ENCODE measurements around the gene TMEM204. TPM values are rescaled to one million over a fixed set of nuclear protein-coding genes. Genes with fewer than 3 reads are reported as not detected.

The TMEM204 gene
- total RNA-seq, 5 donors from 2014 or later (not counting 1 experiment from before 2014, with no cell fraction given), result 33.1 to 158 (median 115) TPM

DNA sequence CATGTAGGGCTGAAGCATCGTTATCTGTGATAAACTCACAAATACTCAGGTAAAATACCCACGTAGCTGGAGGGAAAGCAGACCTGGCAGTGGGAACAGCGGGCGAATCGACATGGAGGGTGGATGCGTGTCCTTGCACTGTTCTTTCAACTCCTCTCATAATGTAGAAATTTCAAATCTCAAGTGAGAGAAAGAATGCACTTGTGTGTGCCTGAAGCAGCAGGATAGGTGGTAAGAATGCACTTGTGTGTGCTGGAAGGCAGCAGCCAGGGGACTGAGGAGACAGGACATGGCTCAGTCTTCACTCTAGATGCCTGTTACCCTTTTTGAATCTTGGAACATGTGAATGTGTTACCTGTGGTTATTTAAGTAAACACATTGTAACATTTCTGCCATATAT is 68.0 kb downstream of the TMEM204 start:
- DNase-seq, result no peak
- no peak overlapping the region for H3K4me3 Mint-ChIP-seq
- no peak overlapping the region for H3K4me3 ChIP-seq (ENCODE audit: control insufficient read depth in 1 of 2, extremely low read depth in 1 of 2, low read length in 1 of 2)
- H3K27me3 ChIP-seq (replicated peaks in 1 of 2; ENCODE audit: control insufficient read depth in 2 of 2, extremely low read depth in 1 of 2, insufficient read depth in 2 of 2, low read length in 1 of 2), result no peaks in the 10 kb centered on the region
- H3K9me3 ChIP-seq, result no peaks in the 10 kb centered on the region
- H3K4me1 Mint-ChIP-seq, result no peaks in the 10 kb centered on the region
- H3K27ac ChIP-seq (ENCODE audit: low read length), result no peak overlapping the region
- no peak for ATAC-seq (replicated peaks in 1 of 4)
- ChIA-PET POLR2A (no interaction called here), CTCF (no interaction called here)
- H3K36me3 ChIP-seq (ENCODE audit: control insufficient read depth in 2 of 2, extremely low read depth in 1 of 2, insufficient read depth in 1 of 2, low read length in 1 of 2), result no peaks in the 10 kb centered on the region
- no peaks in the 10 kb centered on the region for H3K4me1 ChIP-seq (ENCODE audit: control insufficient read depth in 1 of 2, extremely low read depth in 1 of 2, insufficient read depth in 2 of 2, low read length in 2 of 2)
- peaks cover 5% of the 10 kb centered on the region for H3K36me3 Mint-ChIP-seq
- no peaks in the 10 kb centered on the region for H3K27me3 Mint-ChIP-seq
- no peaks in the 10 kb centered on the region for H3K9me3 Mint-ChIP-seq
- 100% methylated on average over 1 of the region's 6 CpGs for whole genome bisulfite sequencing (ENCODE audit: insufficient coverage)
- H3K27ac Mint-ChIP-seq, result no peak overlapping the region

DNA sequence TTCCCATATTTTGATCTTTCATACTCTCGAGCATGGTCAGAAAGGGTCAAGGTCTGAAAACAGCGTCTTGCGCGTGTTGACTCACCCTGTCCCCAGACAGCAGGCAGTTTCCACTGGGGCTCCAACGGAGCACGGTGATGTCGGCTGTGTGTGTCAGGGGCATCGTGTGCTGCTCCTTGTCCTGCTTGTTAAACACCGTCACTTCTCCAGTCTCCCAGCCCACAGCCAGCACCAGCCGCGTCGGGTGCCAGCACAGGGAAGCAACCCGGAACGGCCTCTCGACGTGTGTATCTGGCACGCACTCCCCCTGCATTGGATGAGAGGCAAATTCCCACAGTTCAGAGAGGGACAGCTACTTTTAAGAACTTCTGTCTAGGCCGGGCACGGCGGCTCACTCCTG is 68.8 kb downstream of the TMEM204 start:
- H3K9me3 Mint-ChIP-seq, result no peaks in the 10 kb centered on the region
- no peaks in the 10 kb centered on the region for H3K27me3 Mint-ChIP-seq
- DNase-seq, result no peak
- no peak for ATAC-seq (replicated peaks in 1 of 4)
- H3K4me1 Mint-ChIP-seq, result no peaks in the 10 kb centered on the region
- Histone ChIP-seq H3K4me1 (ENCODE audit: control insufficient read depth in 1 of 2, extremely low read depth in 1 of 2, insufficient read depth in 2 of 2, low read length in 2 of 2) (no peaks in the 10 kb centered on the region), H3K36me3 (ENCODE audit: control insufficient read depth in 2 of 2, extremely low read depth in 1 of 2, insufficient read depth in 1 of 2, low read length in 1 of 2) (no peaks in the 10 kb centered on the region), H3K9me3 (no peaks in the 10 kb centered on the region), H3K27ac (ENCODE audit: low read length) (no peak overlapping the region), H3K4me3 (ENCODE audit: control insufficient read depth in 1 of 2, extremely low read depth in 1 of 2, low read length in 1 of 2) (no peak overlapping the region), H3K27me3 (replicated peaks in 1 of 2; ENCODE audit: control insufficient read depth in 2 of 2, extremely low read depth in 1 of 2, insufficient read depth in 2 of 2, low read length in 1 of 2) (no peaks in the 10 kb centered on the region)
- H3K36me3 Mint-ChIP-seq, result peaks cover 5% of the 10 kb centered on the region
- H3K4me3 Mint-ChIP-seq, result no peak overlapping the region
- POLR2A ChIA-PET, result no interaction called here
- no peak overlapping the region for H3K27ac Mint-ChIP-seq
- 94% methylated on average over 17 of the region's 20 CpGs for WGBS (ENCODE audit: insufficient coverage)
- CTCF ChIA-PET, result no interaction called here

Other genes starting within 250 kb of the TMEM204 start
- 100 to 1,000 TPM; 173 to 247 (median 190) TPM for gene UBE2I, start 224.0 kb upstream of the TMEM204 start, total RNA-seq
- gene BAIAP3, start 200.0 kb upstream of the TMEM204 start, total RNA-seq, result 10 to 100 TPM in 4 of 5 donors, 1 to 10 TPM in 1; 9.1 to 12.8 (median 12.7) TPM
- gene TSR3, start 181.8 kb upstream of the TMEM204 start, total RNA-seq, result 10 to 100 TPM; 25.4 to 53.1 (median 48.1) TPM
- 10 to 100 TPM; 42.6 to 66.5 (median 63.1) TPM for gene GNPTG, start 181.7 kb upstream of the TMEM204 start, total RNA-seq
- gene UNKL, start 119.0 kb upstream of the TMEM204 start, total RNA-seq, result 100 to 1,000 TPM in 3 of 5 donors, 10 to 100 TPM in 2; 85.3 to 131 (median 113) TPM
- gene UQCC4, start 112.9 kb upstream of the TMEM204 start, total RNA-seq, result 10 to 100 TPM in 3 of 5 donors, 1 to 10 TPM in 2; 8.4 to 12.9 (median 10.8) TPM
- 1 to 10 TPM in 2 of 5 donors, under 1 TPM in 3; 0.36 to 1.6 (median 0.90) TPM for gene PERCC1, start 102.6 kb upstream of the TMEM204 start, total RNA-seq
- gene CCDC154, start 89.1 kb upstream of the TMEM204 start, total RNA-seq, result 1 to 10 TPM; 2.5 to 9.3 (median 6.5) TPM
- 100 to 1,000 TPM in 3 of 5 donors, 10 to 100 TPM in 2; 77.1 to 141 (median 114) TPM for gene CLCN7, start 58.6 kb upstream of the TMEM204 start, total RNA-seq
- under 1 TPM in 1 of 5 donors, not detected in 4; 0.26 TPM for gene PTX4, start 44.7 kb upstream of the TMEM204 start, total RNA-seq
- gene TELO2, start 40.3 kb upstream of the TMEM204 start, total RNA-seq, result 10 to 100 TPM; 36.0 to 73.0 (median 56.1) TPM
- 10 to 100 TPM in 2 of 5 donors, 1 to 10 TPM in 3; 5.5 to 19.8 (median 8.1) TPM for gene IFT140, start 78.4 kb downstream of the TMEM204 start, total RNA-seq
- 10 to 100 TPM; 26.4 to 36.4 (median 33.0) TPM for gene CRAMP1, start 78.7 kb downstream of the TMEM204 start, total RNA-seq
- gene JPT2, start 144.6 kb downstream of the TMEM204 start, total RNA-seq, result 10 to 100 TPM; 13.8 to 51.1 (median 41.3) TPM
- 100 to 1,000 TPM; 216 to 309 (median 290) TPM for gene MAPK8IP3, start 172.5 kb downstream of the TMEM204 start, total RNA-seq
- 10 to 100 TPM; 45.1 to 95.9 (median 87.5) TPM for gene NME3, start 237.9 kb downstream of the TMEM204 start, total RNA-seq
- 10 to 100 TPM; 23.0 to 50.6 (median 34.5) TPM for gene EME2, start 239.1 kb downstream of the TMEM204 start, total RNA-seq
- gene MRPS34, start 239.5 kb downstream of the TMEM204 start, total RNA-seq, result 10 to 100 TPM; 37.5 to 91.2 (median 77.9) TPM
- 100 to 1,000 TPM in 3 of 5 donors, 10 to 100 TPM in 2; 67.3 to 162 (median 139) TPM for gene SPSB3, start 248.9 kb downstream of the TMEM204 start, total RNA-seq
- 10 to 100 TPM; 41.2 to 77.0 (median 74.3) TPM for gene NUBP2, start 249.3 kb downstream of the TMEM204 start, total RNA-seq

Data from T-cell (primary cell).